ENCODE results near the gene ZPR1. TPM values are rescaled to one million over a fixed set of nuclear protein-coding genes. Genes with fewer than 3 reads are reported as not detected.

The ZPR1 gene
- total RNA-seq, 2 experiments from 2014 or later = 117 to 118 TPM

DNA sequence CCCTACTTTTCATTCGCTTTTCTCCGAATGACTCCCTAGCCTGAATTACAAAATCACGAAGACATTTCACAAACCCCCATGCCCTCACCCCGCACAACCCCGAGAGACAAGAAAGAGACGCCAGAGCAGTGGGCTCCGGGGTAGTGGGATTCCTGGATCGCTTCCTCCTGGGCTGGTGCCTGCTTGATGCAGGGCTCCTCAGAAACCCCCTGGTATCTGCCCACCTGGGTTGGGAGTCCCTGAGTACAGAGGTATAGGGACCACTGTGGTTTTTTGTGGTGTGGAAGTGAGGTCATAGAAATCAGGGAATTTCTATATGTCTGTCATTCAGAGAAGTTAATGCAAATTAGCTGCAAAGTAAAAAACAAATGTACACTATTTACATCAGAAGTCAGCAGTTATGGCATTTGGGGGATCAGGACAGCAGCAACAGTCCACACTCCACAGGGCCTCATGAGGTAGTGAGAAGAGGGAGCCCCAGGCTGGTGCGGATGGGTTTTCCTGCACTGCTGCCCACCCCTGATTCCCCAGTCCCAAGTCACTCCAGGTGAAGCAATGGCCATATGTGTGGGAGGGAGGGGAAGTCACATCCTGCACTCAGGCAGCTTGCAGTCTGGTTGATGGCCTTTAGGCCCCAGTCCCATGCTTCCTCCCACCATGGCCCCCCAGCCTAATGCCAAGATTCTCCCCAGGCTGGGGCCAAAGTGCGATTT, 54.6 kb downstream of the ZPR1 start:
- Histone ChIP-seq H3K4me3 (ENCODE audit: low read length) (no peak overlapping the region), H3K9me3 (ENCODE audit: control insufficient read depth in 1 of 2, insufficient read depth in 1 of 2, low read length in 2 of 2) (no peaks in the 10 kb centered on the region), H3K36me3 (ENCODE audit: insufficient read depth, low read length) (no peaks in the 10 kb centered on the region), H3K4me1 (ENCODE audit: insufficient read depth, low read length) (peaks cover 7% of the 10 kb centered on the region), H3K27me3 (ENCODE audit: control insufficient read depth in 1 of 2, insufficient read depth in 2 of 2, low read length in 2 of 2) (no peaks in the 10 kb centered on the region), H3K27ac (ENCODE audit: low read depth in 1 of 2, low read length in 2 of 2) (no peak overlapping the region)
- intact Hi-C loops (cut with DNase I, micrococcal nuclease) = loop anchor here in 1 of 2 experiments (5.0 kb wide), 2 partner anchors 104 to 494 kb away; partner anchors contain the start of gene APOA1
- no peak overlapping the region for H3K4me3 Mint-ChIP-seq
- no peak for DNase-seq
- H3K36me3 Mint-ChIP-seq (ENCODE audit: low read depth) = no peaks in the 10 kb centered on the region
- no peaks in the 10 kb centered on the region for H3K27me3 Mint-ChIP-seq
- ChIA-PET POLR2A (interaction anchor here (1.2 kb wide), 1 partner anchor 103 kb away, joined by 4 read pairs; no protein-coding TSS in a partner anchor), CTCF (interaction anchor here (0.7 to 1.5 kb wide), 8 partner anchors 8 to 494 kb away, joined by 3 to 11 read pairs (median 4); partner anchors contain the start of gene BUD13)
- no peak overlapping the region for H3K27ac Mint-ChIP-seq
- no peaks in the 10 kb centered on the region for H3K9me3 Mint-ChIP-seq
- ATAC-seq (ENCODE audit: poor library complexity) = peak; percentile 16
- TF ChIP-seq, protein P1, sequence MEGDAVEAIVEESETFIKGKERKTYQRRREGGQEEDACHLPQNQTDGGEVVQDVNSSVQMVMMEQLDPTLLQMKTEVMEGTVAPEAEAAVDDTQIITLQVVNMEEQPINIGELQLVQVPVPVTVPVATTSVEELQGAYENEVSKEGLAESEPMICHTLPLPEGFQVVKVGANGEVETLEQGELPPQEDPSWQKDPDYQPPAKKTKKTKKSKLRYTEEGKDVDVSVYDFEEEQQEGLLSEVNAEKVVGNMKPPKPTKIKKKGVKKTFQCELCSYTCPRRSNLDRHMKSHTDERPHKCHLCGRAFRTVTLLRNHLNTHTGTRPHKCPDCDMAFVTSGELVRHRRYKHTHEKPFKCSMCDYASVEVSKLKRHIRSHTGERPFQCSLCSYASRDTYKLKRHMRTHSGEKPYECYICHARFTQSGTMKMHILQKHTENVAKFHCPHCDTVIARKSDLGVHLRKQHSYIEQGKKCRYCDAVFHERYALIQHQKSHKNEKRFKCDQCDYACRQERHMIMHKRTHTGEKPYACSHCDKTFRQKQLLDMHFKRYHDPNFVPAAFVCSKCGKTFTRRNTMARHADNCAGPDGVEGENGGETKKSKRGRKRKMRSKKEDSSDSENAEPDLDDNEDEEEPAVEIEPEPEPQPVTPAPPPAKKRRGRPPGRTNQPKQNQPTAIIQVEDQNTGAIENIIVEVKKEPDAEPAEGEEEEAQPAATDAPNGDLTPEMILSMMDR (IDR thresholded peaks at IDR 0.05) = peak; percentile 11
- H3K4me1 Mint-ChIP-seq (ENCODE audit: low read depth) = peaks cover 7% of the 10 kb centered on the region

DNA sequence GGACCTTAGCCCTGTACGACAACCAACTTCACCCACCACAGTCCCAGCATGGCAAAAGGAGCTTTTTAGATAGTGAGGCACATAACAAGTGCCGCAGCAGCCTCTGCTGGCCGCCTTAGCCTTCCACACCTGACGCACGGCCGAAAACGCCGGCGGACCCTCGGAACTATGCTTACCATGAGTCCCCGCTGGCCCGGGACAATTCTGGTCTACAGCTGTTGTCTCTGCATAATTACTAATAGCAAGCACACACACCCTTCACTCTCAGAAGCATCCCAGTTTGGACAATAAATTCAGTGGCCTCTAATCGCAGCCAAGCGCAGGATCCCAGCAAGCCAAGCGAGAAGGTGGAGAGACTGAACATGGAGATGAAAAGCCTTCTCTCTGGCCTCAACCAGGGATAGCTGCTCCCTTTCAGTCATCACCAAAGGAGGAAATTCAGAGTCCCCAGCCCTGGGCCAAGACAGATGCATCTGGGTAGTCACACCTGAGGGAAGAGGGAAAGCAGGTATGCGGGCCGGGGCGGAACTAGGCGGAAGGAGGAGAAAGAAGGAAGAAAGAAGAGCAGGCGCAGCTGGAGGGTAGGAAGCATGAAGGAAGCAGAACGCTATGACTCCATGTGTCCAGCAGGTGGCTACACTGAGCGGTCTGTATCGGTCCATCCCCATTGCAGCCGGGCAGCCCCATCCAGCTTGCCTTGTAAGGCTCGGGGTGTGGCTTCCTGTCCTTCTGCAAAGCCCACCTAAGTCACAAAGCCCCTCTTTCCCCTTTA, 55.4 kb downstream of the ZPR1 start:
- ATAC-seq (ENCODE audit: poor library complexity) = peak; percentile 95
- no peaks in the 10 kb centered on the region for H3K36me3 ChIP-seq (ENCODE audit: insufficient read depth, low read length)
- peaks cover 7% of the 10 kb centered on the region for H3K4me1 ChIP-seq (ENCODE audit: insufficient read depth, low read length)
- H3K27ac Mint-ChIP-seq = no peak overlapping the region
- H3K9me3 ChIP-seq (ENCODE audit: control insufficient read depth in 1 of 2, insufficient read depth in 1 of 2, low read length in 2 of 2) = no peaks in the 10 kb centered on the region
- CTCF ChIA-PET = interaction anchor here (0.6 to 1.5 kb wide), 12 partner anchors 9 to 495 kb away, joined by 3 to 11 read pairs (median 4); partner anchors contain the start of gene BUD13
- H3K27me3 ChIP-seq (ENCODE audit: control insufficient read depth in 1 of 2, insufficient read depth in 2 of 2, low read length in 2 of 2) = peaks cover 0 to 2% of the 10 kb centered on the region in 2 experiments
- H3K4me3 Mint-ChIP-seq = no peak overlapping the region
- intact Hi-C loops (cut with DNase I, micrococcal nuclease) = loop anchor here (1.0 to 5.0 kb wide), 4 partner anchors 105 to 495 kb away; partner anchors contain the start of gene APOA1 (in 1 of the 2)
- POLR2A ChIA-PET = interaction anchor here (1.2 kb wide), 1 partner anchor 103 kb away, joined by 4 read pairs; no protein-coding TSS in a partner anchor
- H3K27me3 Mint-ChIP-seq = no peaks in the 10 kb centered on the region
- DNase-seq = peak; percentile 33 to 76 (median 45)
- peaks cover 7% of the 10 kb centered on the region for H3K4me1 Mint-ChIP-seq (ENCODE audit: low read depth)
- H3K9me3 Mint-ChIP-seq = no peaks in the 10 kb centered on the region
- no peak overlapping the region for H3K4me3 ChIP-seq (ENCODE audit: low read length)
- H3K36me3 Mint-ChIP-seq (ENCODE audit: low read depth) = no peaks in the 10 kb centered on the region
- TF ChIP-seq, protein P1 (IDR thresholded peaks at IDR 0.05) = peak; percentile 83
- H3K27ac ChIP-seq (ENCODE audit: low read depth in 1 of 2, low read length in 2 of 2) = no peak overlapping the region

DNA sequence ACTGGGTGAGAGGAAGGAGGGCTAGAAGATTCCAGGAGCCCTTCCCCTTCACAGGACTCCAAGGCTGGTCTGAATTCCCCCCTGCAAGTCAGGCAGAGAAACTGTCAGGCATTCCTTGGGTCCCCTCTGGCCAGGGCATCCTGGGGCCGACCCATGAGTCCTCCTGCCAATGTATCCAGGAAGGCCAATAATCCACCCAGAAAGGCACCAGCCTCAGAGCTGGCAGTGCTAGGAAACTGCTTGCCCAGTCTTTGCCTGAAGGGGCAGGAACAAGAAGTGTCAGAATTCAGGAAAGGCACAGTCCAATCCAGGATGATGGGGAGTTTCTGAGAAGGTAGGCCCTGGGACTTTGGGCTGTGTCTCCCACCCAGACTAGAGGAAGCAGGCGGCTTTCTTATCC, 56.0 kb downstream of the ZPR1 start:
- TF ChIP-seq, protein P1 (IDR thresholded peaks at IDR 0.05) = no peak
- Histone ChIP-seq H3K4me3 (ENCODE audit: low read length) (no peak overlapping the region), H3K36me3 (ENCODE audit: insufficient read depth, low read length) (no peaks in the 10 kb centered on the region), H3K27me3 (ENCODE audit: control insufficient read depth in 1 of 2, insufficient read depth in 2 of 2, low read length in 2 of 2) (peaks cover 0 to 5% of the 10 kb centered on the region in 2 experiments), H3K4me1 (ENCODE audit: insufficient read depth, low read length) (peaks cover 7% of the 10 kb centered on the region), H3K9me3 (ENCODE audit: control insufficient read depth in 1 of 2, insufficient read depth in 1 of 2, low read length in 2 of 2) (no peaks in the 10 kb centered on the region), H3K27ac (ENCODE audit: low read depth in 1 of 2, low read length in 2 of 2) (no peak overlapping the region)
- Mint-ChIP-seq H3K4me3 (no peak overlapping the region), H3K36me3 (ENCODE audit: low read depth) (no peaks in the 10 kb centered on the region), H3K27ac (no peak overlapping the region), H3K27me3 (peaks cover under 1% of the 10 kb centered on the region), H3K4me1 (ENCODE audit: low read depth) (peaks cover 7% of the 10 kb centered on the region), H3K9me3 (no peaks in the 10 kb centered on the region)
- CTCF ChIA-PET = interaction anchor here (0.8 to 1.5 kb wide), 5 partner anchors 11 to 495 kb away, joined by 3 to 11 read pairs (median 6); no protein-coding TSS in a partner anchor
- DNase-seq (no peak), ATAC-seq (ENCODE audit: poor library complexity) (no peak)
- POLR2A ChIA-PET = no interaction called here
- intact Hi-C loops (cut with DNase I, micrococcal nuclease) = loop anchor here (1.0 to 5.0 kb wide), 4 partner anchors 105 to 495 kb away; partner anchors contain the start of gene APOA1 (in 1 of the 2)
